B cell (primary cell): ENCODE results near the gene MAD1L1. TPM values are rescaled to one million over a fixed set of nuclear protein-coding genes. Genes with fewer than 3 reads are reported as not detected.

Experiments used
- ATAC-seq: fragments of 200-7000 bp; cut with Tn5 transposase; one replicate; pipeline ENCODE4 v1.10.0; 2021; ENCODE audit warnings: low read depth, mild to moderate bottlenecking, moderate number of reproducible peaks, moderate library complexity
- CTCF ChIA-PET: fragments of 350-600 bp; sonication (Branson Sonifier 250); formaldehyde crosslinking; loops from one replicate; lab custom pipeline; 2021; ENCODE audit warnings: antibody characterized with exemption, inconsistent platforms; lab: Charles Lee
- POLR2A ChIA-PET: fragments of 350-600 bp; sonication (Branson Sonifier 250); formaldehyde crosslinking; loops from one replicate; lab custom pipeline; 2021; ENCODE audit warnings: antibody characterized with exemption; lab: Charles Lee
- DNase-seq: peaks from one replicate; pipeline ENCODE4 v3.0.0; 2013
- H2AFZ ChIP-seq: 2 replicates; pipeline ENCODE4 v1.6.1; 2012; ENCODE audit warnings: mild to moderate bottlenecking, low read depth, low read length; ENCODE audit not compliant: insufficient read depth, poor library complexity, severe bottlenecking
- H3K27ac ChIP-seq, 2 donors: 1 replicate in 1 of 2; 2 replicates in 1 of 2; pipeline ENCODE4 v1.5.1; 2012 to 2013; ENCODE audit warnings: low read length in 2 of 2, mild to moderate bottlenecking in 2 of 2, moderate library complexity in 1 of 2
- H3K27me3 ChIP-seq, 4 experiments: fragments of 200-600 bp in 1 of 4; sonication (generic) in 1 of 4; replicated peaks in 1 of 4; 1 replicate in 2 of 4; 2 replicates in 2 of 4; pipeline versions ENCODE4 v1.6.1 to v1.7.0; 2013 to 2016; ENCODE audit warnings: low read length in 3 of 4, mild to moderate bottlenecking in 2 of 4, mixed read lengths in 1 of 4, moderate library complexity in 1 of 4; ENCODE audit not compliant: insufficient read depth in 4 of 4, control insufficient read depth in 3 of 4; ENCODE audit errors: control extremely low read depth in 1 of 4
- H3K36me3 ChIP-seq, 2 experiments: replicated peaks in 1 of 2; 1 replicate in 1 of 2; 2 replicates in 1 of 2; pipeline versions ENCODE4 v1.6.1 to v1.7.1; 2013; ENCODE audit warnings: low read length in 1 of 2; ENCODE audit not compliant: insufficient read depth in 2 of 2, control insufficient read depth in 1 of 2; ENCODE audit errors: control extremely low read depth in 1 of 2, extremely low read depth in 1 of 2
- H3K4me1 ChIP-seq, 2 donors: fragments of 200-600 bp in 1 of 2; sonication (generic) in 1 of 2; 1 replicate in 1 of 2; 2 replicates in 1 of 2; pipeline versions ENCODE4 v1.5.1 to v1.6.1; 2013 to 2017; ENCODE audit warnings: low read length in 2 of 2; ENCODE audit not compliant: control insufficient read depth in 2 of 2, insufficient read depth in 2 of 2
- H3K4me2 ChIP-seq: replicated peaks from 2 replicates; pipeline ENCODE3; 2012; ENCODE audit warnings: mild to moderate bottlenecking, low read depth, low read length; ENCODE audit not compliant: poor library complexity, severe bottlenecking
- H3K4me3 ChIP-seq, 5 experiments: fragments of 200-600 bp in 1 of 5; sonication (generic) in 1 of 5; 1 replicate in 3 of 5; 2 replicates in 2 of 5; pipeline versions ENCODE4 v1.5.1 to v1.7.0; 2011 to 2016; ENCODE audit warnings: low read length in 4 of 5, mild to moderate bottlenecking in 4 of 5, low read depth in 2 of 5, control low read depth in 1 of 5, moderate library complexity in 1 of 5; ENCODE audit not compliant: insufficient read depth in 1 of 5; ENCODE audit errors: control extremely low read depth in 1 of 5, extremely low read depth in 1 of 5
- H3K79me2 ChIP-seq: fragments of 200-600 bp; sonication (generic); one replicate; pipeline ENCODE4 v1.6.0; 2016; ENCODE audit warnings: low read length; ENCODE audit not compliant: control insufficient read depth, insufficient read depth
- H3K9ac ChIP-seq: fragments of 200-600 bp; sonication (generic); 2 replicates; pipeline ENCODE4 v1.6.1; 2017; ENCODE audit warnings: mild to moderate bottlenecking, low read length, moderate library complexity
- H3K9me3 ChIP-seq, 3 donors: one replicate each; pipeline versions ENCODE4 v1.6.1 to v1.7.1; 2013; ENCODE audit warnings: low read length in 2 of 3; ENCODE audit not compliant: control insufficient read depth in 2 of 3, insufficient read depth in 1 of 3; ENCODE audit errors: control extremely low read depth in 1 of 3
- H4K20me1 ChIP-seq: 2 replicates; pipeline ENCODE4 v1.6.0; 2012; ENCODE audit warnings: mild to moderate bottlenecking, low read length; ENCODE audit not compliant: insufficient read depth, control insufficient read depth, poor library complexity, severe bottlenecking
- H3K27ac Mint-ChIP-seq: one replicate; pipeline ENCODE4 v1.8.0; 2021; ENCODE audit warnings: mixed read lengths
- H3K27me3 Mint-ChIP-seq: one replicate; pipeline ENCODE4 v1.8.0; 2021; ENCODE audit warnings: mixed read lengths
- H3K4me1 Mint-ChIP-seq: one replicate; pipeline ENCODE4 v1.8.0; 2021; ENCODE audit warnings: mixed read lengths
- H3K4me3 Mint-ChIP-seq: one replicate; pipeline ENCODE4 v1.8.0; 2021; ENCODE audit warnings: mixed read lengths
- H3K9me3 Mint-ChIP-seq: one replicate; pipeline ENCODE4 v1.8.0; 2022; ENCODE audit warnings: mixed read lengths; ENCODE audit not compliant: insufficient read depth
- CTCF ChIP-seq: fragments of 200-600 bp; IDR thresholded peaks from one replicate; pipeline ENCODE4 v1.8.0; 2022; ENCODE audit warnings: antibody characterized with exemption, mild to moderate bottlenecking
- EZH2 ChIP-seq: IDR thresholded peaks from 2 replicates; pipeline ENCODE4 v1.6.1; 2012; ENCODE audit warnings: borderline replicate concordance, low read depth, mild to moderate bottlenecking, moderate library complexity, low read length; ENCODE audit not compliant: insufficient read depth, poor library complexity, severe bottlenecking
- WGBS: methylation state at CpG from one replicate; pipeline ENCODE4 v1.1.5; 2013; ENCODE audit warnings: missing lambda C conversion rate; ENCODE audit not compliant: insufficient coverage; 5-methylcytosine and 5-hydroxymethylcytosine counted together
- intact Hi-C: fragments of 100-400 bp; cut with micrococcal nuclease; formaldehyde crosslinking; loops from one replicate; pipeline ENCODE4 v1.10.0; 2022
- polyA plus RNA-seq: library from polyadenylated mRNA; depleted of rRNA; stranded (reverse); fragments of >200 nt; gene quantifications from 2 replicates; pipeline ENCODE4 v1.2.3, GENCODE V29; 2012
- total RNA-seq, 2 donors: library from RNA; stranded (reverse); fragments of 120-200 nt in 1 of 2; gene quantifications; 1 replicate in 1 of 2; 2 replicates in 1 of 2; pipeline versions ENCODE4 v1.2.3 to v1.2.4, GENCODE V29; 2013 to 2022

MAD1L1 gene
- total and polyA plus RNA-seq, 2 donors (not counting 1 experiment from before 2014, with no cell fraction given), result 86.7 to 110 TPM

- H3K36me3 ChIP-seq, result peaks cover 0 to 24% of the 10 kb centered on the region in 2 experiments
Measured at GRCh38 chr7:1899951-1900762, 332.6 kb downstream of the MAD1L1 start.

More at GRCh38 chr7:1899951-1900762, 332.6 kb downstream of the MAD1L1 start:
- Histone ChIP-seq H3K27ac (no peak overlapping the region), H2AFZ (no peak overlapping the region), H3K9me3 (no peaks in the 10 kb centered on the region), H3K4me1 (no peaks in the 10 kb centered on the region), H4K20me1 (peaks cover 43% of the 10 kb centered on the region), H3K4me2 (no peak overlapping the region), H3K79me2 (peaks cover 11% of the 10 kb centered on the region), H3K27me3 (no peaks in the 10 kb centered on the region), H3K4me3 (no peak overlapping the region), H3K9ac (no peak overlapping the region)
- intact Hi-C loops, result no loop called here
- Mint-ChIP-seq H3K27ac (no peak overlapping the region), H3K27me3 (no peaks in the 10 kb centered on the region), H3K4me1 (no peaks in the 10 kb centered on the region), H3K4me3 (no peak overlapping the region), H3K9me3 (no peaks in the 10 kb centered on the region)
- POLR2A ChIA-PET, result no interaction called here
- 97% methylated on average over 32 of the region's 34 CpGs for WGBS
- TF ChIP-seq CTCF (no peak), EZH2 (no peak)
- DNase-seq, result no peak
- CTCF ChIA-PET, result no interaction called here
- ATAC-seq, result no peak
